Naive thymus-derived CD8-positive, alpha-beta T cell (primary cell): Measurements from ENCODE around the gene TNNC1. TPM values are rescaled to one million over a fixed set of nuclear protein-coding genes. Genes with fewer than 3 reads are reported as not detected.

ENCODE experiments used
- ATAC-seq, 2 donors: fragments of 150-1000 bp; cut with Tn5 transposase in 1 of 2; sonication (Bioruptor Pico), chemical (Tn5 transposase) in 1 of 2; 1 replicate in 1 of 2; 2 replicates in 1 of 2; pipeline ENCODE4 v1.10.0; 2021; ENCODE audit warnings: mild to moderate bottlenecking in 2 of 2, moderate library complexity in 2 of 2
- POLR2A ChIA-PET: fragments of 350-600 bp; sonication (Branson Sonifier 250); formaldehyde crosslinking; loops from one replicate; lab custom pipeline; 2021; ENCODE audit warnings: antibody characterized with exemption; lab: Charles Lee
- DNase-seq, 10 donors: peaks; one replicate each; pipeline versions ENCODE4 v3.0.0 to v3.0.0-alpha.2; 2020 to 2022
- H3K27ac Mint-ChIP-seq, 10 donors: one replicate each; pipeline ENCODE4 v1.8.0; 2020 to 2022; ENCODE audit warnings: mild to moderate bottlenecking in 10 of 10, mixed read lengths in 10 of 10, moderate library complexity in 4 of 10, inconsistent platforms in 1 of 10
- H3K27me3 Mint-ChIP-seq, 5 donors: one replicate each; pipeline ENCODE4 v1.8.0; 2021 to 2022; ENCODE audit warnings: mixed read lengths in 5 of 5
- H3K36me3 Mint-ChIP-seq, 3 donors: one replicate each; pipeline ENCODE4 v1.8.0; 2020 to 2022; ENCODE audit warnings: mixed read lengths in 3 of 3, mild to moderate bottlenecking in 2 of 3, inconsistent platforms in 1 of 3
- H3K4me1 Mint-ChIP-seq, 4 donors: one replicate each; pipeline ENCODE4 v1.8.0; 2021 to 2022; ENCODE audit warnings: mixed read lengths in 4 of 4
- H3K4me3 Mint-ChIP-seq, 10 donors: one replicate each; pipeline ENCODE4 v1.8.0; 2020 to 2022; ENCODE audit warnings: mild to moderate bottlenecking in 10 of 10, mixed read lengths in 10 of 10, moderate library complexity in 6 of 10, inconsistent platforms in 1 of 10
- H3K9me3 Mint-ChIP-seq, 9 donors: one replicate each; pipeline ENCODE4 v1.8.0; 2020 to 2022; ENCODE audit warnings: mixed read lengths in 9 of 9, mild to moderate bottlenecking in 3 of 9, inconsistent platforms in 1 of 9, moderate library complexity in 1 of 9
- polyA plus RNA-seq, 3 donors: library from polyadenylated mRNA; unstranded; fragments of 300-500 nt; fragmentation: Illumina TruSeq; gene quantifications; one replicate each; pipeline ENCODE4 v1.2.3, GENCODE V29; 2021
- total RNA-seq, 8 experiments: library from RNA in 2 of 8; stranded (reverse) in 2 of 8; gene quantifications; one replicate each; pipeline ENCODE4 v1.2.3 and lab custom pipeline; 2021 to 2026

TNNC1 gene
- total and polyA plus RNA-seq, 5 experiments from 2014 or later = 0.60 to 7.8 (median 1.4) TPM

DNA sequence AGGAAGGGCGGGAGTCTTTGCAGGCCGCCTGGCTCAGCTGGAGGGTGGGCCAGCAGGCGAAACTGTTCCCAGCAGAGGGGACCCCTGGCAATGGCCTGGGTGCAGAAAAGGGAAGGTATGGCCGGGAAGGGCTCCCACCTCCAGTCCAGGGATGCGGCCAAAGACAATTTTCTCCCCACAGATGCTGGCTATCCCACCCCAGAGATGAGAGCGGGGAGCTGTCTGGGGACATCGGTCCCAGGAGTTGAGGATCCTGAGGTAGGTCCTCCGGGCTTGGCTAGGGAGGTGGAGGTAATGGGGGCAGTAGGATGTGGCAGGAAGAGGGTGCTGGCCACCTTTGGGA, 10.6 kb downstream of the TNNC1 start:
- POLR2A ChIA-PET = no interaction called here
- Mint-ChIP-seq H3K27ac (no peak overlapping the region), H3K4me1 (peaks cover 7 to 14% (median 9%) of the 10 kb centered on the region in 4 donors), H3K27me3 (no peaks in the 10 kb centered on the region), H3K36me3 (no peaks in the 10 kb centered on the region), H3K9me3 (no peaks in the 10 kb centered on the region), H3K4me3 (no peak overlapping the region)
- ATAC-seq (no peak), DNase-seq (peak in 1 of 10 donors; percentile 37)

DNA sequence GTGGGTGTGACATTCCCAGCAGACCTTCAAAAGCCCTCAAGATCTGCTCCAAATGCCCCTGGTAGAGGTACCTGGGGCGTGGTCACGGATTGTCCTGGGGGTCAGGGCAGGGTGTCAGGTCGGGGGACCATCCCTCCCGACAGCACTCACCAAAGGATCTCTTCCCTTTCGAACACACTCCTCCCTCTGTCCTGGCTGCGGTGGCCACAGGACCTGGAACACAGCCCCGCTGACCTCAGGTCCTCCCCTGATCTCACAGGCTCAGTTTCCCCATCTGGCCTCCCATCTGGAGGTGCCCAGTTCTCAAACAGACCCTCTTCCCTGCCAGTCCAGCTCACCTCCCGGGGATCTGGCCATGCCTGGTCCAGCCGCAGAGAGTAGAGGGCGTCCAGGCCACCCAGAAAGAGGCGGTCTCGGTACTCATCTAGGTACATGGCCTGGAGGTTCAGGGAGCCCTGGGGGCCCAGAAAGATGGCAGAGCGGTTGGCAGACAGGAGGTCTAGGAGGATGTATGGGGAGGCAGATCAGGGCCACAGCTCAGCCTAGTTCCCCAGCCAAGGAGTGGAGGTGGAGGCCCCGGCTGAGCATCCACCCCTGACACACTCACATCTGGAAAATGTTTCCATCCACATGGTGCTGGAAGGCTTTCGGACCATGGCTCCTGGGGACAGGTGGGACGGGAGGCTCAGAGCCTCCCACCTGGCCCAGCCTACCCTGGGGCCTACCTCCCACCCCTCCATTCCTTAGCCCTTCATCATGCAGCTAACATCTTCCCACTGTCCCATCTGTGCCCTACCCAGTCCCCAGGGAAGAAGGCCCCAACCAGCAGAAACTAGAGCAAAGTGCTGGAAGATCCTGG, 11.2 kb downstream of the TNNC1 start:
- H3K27me3 Mint-ChIP-seq = no peaks in the 10 kb centered on the region
- H3K4me3 Mint-ChIP-seq = no peak overlapping the region
- no peaks in the 10 kb centered on the region for H3K9me3 Mint-ChIP-seq
- no peaks in the 10 kb centered on the region for H3K36me3 Mint-ChIP-seq
- ATAC-seq (no peak), DNase-seq (peak in 1 of 10 donors; percentile 11)
- no peak overlapping the region for H3K27ac Mint-ChIP-seq
- POLR2A ChIA-PET = no interaction called here
- H3K4me1 Mint-ChIP-seq = peaks cover 5 to 11% (median 8%) of the 10 kb centered on the region in 4 donors

DNA sequence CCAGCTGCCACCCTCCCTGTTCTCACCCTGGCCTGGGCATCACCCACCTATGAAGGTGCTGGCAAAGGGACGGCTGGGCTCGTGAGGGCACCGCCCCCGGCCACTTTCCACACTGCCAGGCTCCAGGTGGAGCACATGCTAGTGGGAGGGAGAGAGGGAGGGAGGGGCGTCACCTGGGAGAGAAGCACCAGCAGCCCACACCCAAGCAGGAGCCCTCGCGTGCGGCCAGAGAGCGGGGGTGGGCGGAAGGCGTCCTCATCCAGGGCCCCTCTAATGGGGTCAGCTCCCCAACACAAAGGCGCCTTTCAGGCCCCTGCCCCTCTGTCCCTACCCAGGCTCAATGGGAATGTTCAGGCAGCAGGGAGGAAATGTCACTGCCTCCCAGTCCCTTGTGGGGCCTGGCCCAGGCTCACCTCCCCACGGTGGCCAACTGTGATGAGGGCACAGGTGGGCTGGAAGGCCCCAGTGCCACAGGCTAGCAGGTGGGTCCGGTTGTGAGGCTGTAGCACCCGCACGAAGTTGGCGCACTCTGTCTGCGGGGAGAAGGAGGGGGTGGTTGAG, 12.0 kb downstream of the TNNC1 start:
- H3K27ac Mint-ChIP-seq = no peak overlapping the region
- H3K4me1 Mint-ChIP-seq = peaks cover under 1 to 7% (median 3%) of the 10 kb centered on the region in 4 donors
- ATAC-seq (no peak), DNase-seq (peak in 1 of 10 donors; percentile 41)
- no peak overlapping the region for H3K4me3 Mint-ChIP-seq
- no peaks in the 10 kb centered on the region for H3K9me3 Mint-ChIP-seq
- POLR2A ChIA-PET = no interaction called here
- no peaks in the 10 kb centered on the region for H3K36me3 Mint-ChIP-seq
- no peaks in the 10 kb centered on the region for H3K27me3 Mint-ChIP-seq

DNA sequence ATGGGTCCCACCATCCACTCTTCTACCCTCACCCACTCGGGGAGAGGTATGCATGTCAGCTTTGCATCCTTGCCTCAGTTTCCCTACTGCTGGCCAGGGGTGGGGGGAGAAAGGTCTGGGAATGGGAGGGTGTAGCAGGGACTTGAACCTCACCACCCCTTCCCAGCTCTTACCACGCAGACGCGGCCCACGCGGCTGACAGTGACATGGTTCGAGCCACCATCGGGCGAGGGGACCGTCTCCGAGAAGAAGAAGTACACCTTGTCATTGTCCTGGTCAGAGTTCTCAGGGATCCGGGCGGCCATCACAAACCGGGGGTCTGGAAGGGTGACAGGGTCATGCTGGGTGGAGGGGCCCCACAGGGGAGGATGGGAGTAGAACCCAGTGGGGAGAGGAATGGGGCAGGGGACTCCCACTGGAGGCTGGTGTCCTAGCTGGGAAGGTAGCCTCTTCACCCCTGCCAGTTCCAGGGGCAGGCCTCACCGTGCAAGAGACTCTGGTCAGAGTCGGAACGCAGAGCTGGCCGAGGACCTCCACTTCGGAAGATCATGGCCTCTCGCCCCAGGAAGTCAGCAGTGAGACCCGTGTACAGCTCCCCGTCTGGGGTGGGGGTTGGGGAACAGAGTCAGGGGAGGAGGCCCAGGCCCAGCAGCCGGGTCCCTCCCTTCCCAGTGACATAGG, 12.6 kb downstream of the TNNC1 start:
- POLR2A ChIA-PET = no interaction called here
- ATAC-seq (no peak), DNase-seq (peak in 1 of 10 donors; percentile 55)
- Mint-ChIP-seq H3K4me1 (peaks cover 0 to 6% (median 1%) of the 10 kb centered on the region in 4 donors), H3K27me3 (no peaks in the 10 kb centered on the region), H3K27ac (no peak overlapping the region), H3K36me3 (no peaks in the 10 kb centered on the region), H3K4me3 (no peak overlapping the region), H3K9me3 (no peaks in the 10 kb centered on the region)

DNA sequence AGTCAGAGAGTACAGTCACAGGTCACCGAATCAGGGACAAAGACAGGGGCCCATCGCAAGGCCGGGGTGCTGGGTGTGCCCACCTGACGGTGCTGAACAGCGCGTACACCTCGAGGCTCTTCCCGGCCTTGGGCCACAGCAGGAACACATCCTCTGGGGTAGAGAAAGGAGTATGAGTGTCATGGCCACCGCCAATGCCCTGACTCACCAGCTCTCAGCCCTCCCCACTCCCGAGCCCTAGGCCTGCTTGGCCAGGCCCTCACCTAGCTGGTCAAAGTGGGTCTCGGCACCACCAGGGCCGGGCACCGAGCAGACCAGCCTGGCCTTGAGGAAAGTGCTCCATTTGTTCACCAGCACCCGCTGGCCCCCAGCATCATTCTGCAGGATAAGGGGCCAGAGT, 13.2 kb downstream of the TNNC1 start:
- POLR2A ChIA-PET = no interaction called here
- no peak for ATAC-seq
- H3K36me3 Mint-ChIP-seq = no peaks in the 10 kb centered on the region
- no peak overlapping the region for H3K27ac Mint-ChIP-seq
- no peak overlapping the region for H3K4me3 Mint-ChIP-seq
- H3K4me1 Mint-ChIP-seq = peaks cover 0 to 6% (median 1%) of the 10 kb centered on the region in 4 donors
- peak in 1 of 10 donors; percentile 41 for DNase-seq
- H3K27me3 Mint-ChIP-seq = no peaks in the 10 kb centered on the region
- no peaks in the 10 kb centered on the region for H3K9me3 Mint-ChIP-seq

DNA sequence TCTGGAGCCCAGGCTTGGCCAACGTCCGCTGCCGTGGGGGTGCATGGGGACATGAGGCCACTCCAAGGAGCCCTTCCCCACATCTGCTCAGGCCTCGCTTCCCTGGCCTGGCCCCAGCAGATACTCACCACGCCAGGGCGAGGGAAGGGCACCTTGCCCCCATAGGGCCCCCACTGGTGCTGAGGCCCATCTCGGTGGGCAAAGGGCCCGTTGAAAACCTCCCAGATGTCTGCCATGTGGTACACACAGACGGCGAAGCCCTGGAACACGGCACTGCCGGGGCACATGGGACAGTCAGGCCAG, 13.6 kb downstream of the TNNC1 start:
- no peaks in the 10 kb centered on the region for H3K27me3 Mint-ChIP-seq
- no peaks in the 10 kb centered on the region for H3K36me3 Mint-ChIP-seq
- peaks cover 0 to 2% (median 1%) of the 10 kb centered on the region in 4 donors for H3K4me1 Mint-ChIP-seq
- H3K9me3 Mint-ChIP-seq = no peaks in the 10 kb centered on the region
- no peak overlapping the region for H3K4me3 Mint-ChIP-seq
- no peak overlapping the region for H3K27ac Mint-ChIP-seq
- POLR2A ChIA-PET = no interaction called here
- DNase-seq = peak in 1 of 10 donors; percentile 36
- ATAC-seq = no peak

DNA sequence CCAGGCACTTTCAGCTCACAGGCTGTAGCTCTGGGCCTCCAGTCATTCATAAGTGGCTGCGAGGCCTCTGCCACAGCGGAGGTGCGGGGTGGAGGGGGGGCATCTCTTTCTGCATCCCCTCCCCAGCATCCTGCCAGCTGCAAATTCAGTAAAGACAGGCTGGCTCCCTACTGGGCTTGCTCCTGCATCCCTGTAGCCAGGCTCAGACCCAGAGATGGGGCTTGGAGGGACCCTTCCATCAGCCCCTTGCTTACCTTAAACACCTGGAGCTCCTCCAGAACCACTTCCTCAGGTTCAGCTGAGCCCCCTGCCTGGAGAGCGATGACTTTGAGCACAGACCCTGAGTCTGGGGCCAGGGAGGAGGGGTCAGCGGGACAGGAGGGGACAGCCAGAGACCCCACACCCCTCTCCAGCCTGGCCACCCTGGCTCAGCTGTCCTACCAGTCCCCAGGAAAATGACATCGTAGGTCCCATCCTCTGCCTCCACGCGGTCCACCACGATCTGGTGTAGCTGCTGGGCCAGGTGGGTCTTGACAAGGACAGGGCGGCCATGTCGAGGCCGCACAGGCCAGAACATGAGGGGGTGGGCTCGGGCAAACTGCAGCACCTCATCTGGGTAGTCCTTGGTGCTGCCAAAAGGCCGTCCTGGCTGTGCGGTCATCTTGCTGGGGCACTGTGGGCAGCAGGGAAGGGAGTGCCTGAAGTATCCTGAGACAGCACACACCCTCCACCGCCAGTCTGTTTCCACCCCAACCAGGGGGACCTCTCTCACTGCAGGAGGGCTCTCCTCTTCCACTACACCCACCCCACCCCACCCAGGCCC, 14.2 kb downstream of the TNNC1 start:
- ATAC-seq (no peak), DNase-seq (peak in 1 of 10 donors; percentile 38)
- Mint-ChIP-seq H3K27ac (no peak overlapping the region), H3K4me3 (no peak overlapping the region), H3K4me1 (no peaks in the 10 kb centered on the region), H3K27me3 (no peaks in the 10 kb centered on the region), H3K36me3 (no peaks in the 10 kb centered on the region), H3K9me3 (no peaks in the 10 kb centered on the region)
- POLR2A ChIA-PET = no interaction called here

DNA sequence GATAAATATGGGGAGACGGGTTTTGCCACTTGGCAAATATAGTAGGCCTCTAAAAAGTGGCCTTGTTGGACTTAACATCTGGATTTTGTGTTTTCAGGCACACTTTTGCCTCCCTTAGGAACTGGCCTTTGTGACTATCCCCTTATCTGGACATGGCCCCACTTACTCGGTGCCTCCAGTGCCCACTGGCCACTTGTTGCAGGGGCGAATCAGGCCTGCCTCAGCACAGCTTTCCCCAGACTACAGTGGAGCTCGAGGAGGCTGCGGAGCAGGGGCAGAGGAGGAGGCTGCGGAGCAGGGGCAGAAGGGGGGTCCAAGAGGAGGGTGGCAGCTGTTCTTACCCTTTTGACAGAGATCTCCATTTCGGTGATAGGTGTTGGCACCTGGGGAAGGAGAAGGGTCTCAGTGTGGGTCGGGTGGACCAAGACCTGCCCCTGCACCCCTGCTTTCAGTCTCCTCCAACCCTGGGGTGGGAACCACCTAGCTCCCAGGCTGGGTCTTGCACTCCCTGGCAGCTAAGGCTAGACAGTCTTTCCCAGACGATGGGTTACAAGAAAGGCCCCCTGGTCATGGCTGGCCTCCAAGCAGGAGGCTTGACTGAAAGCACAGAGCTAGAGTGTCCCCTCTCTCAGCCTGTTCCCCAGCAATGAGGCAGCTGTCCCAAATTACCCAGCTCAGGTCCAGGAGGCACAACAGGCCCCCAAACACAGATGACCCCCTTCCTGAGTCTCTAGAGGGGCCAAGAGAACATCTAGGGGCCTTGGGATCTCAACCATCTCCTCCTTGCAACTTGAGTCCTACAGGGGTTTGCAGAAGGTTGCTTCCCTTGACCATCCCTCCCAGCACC, 15.0 kb downstream of the TNNC1 start:
- no peaks in the 10 kb centered on the region for H3K9me3 Mint-ChIP-seq
- H3K4me3 Mint-ChIP-seq = no peak overlapping the region
- no peaks in the 10 kb centered on the region for H3K36me3 Mint-ChIP-seq
- POLR2A ChIA-PET = no interaction called here
- no peaks in the 10 kb centered on the region for H3K4me1 Mint-ChIP-seq
- no peaks in the 10 kb centered on the region for H3K27me3 Mint-ChIP-seq
- no peak for ATAC-seq
- peak in 1 of 10 donors; percentile 31 for DNase-seq
- no peak overlapping the region for H3K27ac Mint-ChIP-seq

DNA sequence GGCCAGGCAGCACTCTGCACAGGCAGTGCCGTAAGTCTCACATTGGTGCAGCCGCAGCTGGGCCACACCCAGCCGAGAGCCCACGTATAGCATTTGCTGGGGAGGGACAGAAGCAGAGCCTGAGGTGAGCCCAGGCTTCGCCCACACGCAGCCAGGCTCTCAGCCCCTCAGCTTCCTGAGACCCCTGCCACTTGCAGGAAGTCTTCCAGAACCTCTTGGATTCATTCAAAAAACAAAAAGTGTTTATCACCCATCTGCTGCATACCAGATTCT, 15.8 kb downstream of the TNNC1 start:
- Mint-ChIP-seq H3K4me1 (no peaks in the 10 kb centered on the region), H3K4me3 (no peak overlapping the region), H3K27ac (no peak overlapping the region), H3K27me3 (no peaks in the 10 kb centered on the region), H3K9me3 (no peaks in the 10 kb centered on the region), H3K36me3 (no peaks in the 10 kb centered on the region)
- ATAC-seq (no peak), DNase-seq (peak in 1 of 10 donors; percentile 51)
- POLR2A ChIA-PET = no interaction called here

DNA sequence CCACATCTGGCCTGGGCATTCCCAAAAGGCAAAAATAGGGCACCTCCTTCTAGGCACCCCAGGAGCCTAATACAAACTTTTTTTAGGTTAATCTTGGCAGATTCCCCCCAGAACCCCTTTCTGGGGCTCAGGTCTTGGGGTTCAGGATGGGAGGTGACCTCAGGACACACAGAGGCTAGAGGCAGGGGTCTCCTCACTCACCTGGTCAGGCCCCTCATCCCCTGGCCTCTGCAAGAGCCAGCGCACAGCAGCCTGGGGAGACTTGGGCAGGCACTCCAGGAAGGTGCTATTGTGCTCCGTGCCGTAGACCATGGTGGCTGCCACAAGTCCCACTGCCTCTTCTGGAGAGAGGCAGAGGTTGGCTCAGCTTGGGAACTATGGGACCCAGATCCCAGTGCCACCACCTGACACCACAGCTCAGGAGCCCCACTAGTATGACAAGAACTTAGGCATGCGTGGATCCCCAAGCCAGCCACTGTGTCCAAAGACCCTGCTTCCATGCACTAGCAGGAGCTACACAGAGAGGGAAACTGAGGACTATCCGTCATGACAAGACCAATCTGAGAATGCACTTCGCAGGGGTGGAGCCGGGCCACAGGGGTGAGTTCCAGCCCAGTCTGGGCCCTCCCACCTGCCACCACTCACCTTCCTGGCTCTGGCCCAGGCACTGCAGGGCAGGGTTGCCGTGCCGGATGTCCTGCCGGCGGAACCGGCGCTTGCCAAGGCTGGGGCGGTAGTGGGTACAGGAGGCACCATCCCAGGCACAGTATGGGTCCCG, 16.3 kb downstream of the TNNC1 start:
- H3K27me3 Mint-ChIP-seq = no peaks in the 10 kb centered on the region
- no peaks in the 10 kb centered on the region for H3K36me3 Mint-ChIP-seq
- POLR2A ChIA-PET = no interaction called here
- DNase-seq = peak in 1 of 10 donors; percentile 49
- no peak overlapping the region for H3K27ac Mint-ChIP-seq
- no peak overlapping the region for H3K4me3 Mint-ChIP-seq
- no peak for ATAC-seq
- no peaks in the 10 kb centered on the region for H3K9me3 Mint-ChIP-seq
- H3K4me1 Mint-ChIP-seq = no peaks in the 10 kb centered on the region

DNA sequence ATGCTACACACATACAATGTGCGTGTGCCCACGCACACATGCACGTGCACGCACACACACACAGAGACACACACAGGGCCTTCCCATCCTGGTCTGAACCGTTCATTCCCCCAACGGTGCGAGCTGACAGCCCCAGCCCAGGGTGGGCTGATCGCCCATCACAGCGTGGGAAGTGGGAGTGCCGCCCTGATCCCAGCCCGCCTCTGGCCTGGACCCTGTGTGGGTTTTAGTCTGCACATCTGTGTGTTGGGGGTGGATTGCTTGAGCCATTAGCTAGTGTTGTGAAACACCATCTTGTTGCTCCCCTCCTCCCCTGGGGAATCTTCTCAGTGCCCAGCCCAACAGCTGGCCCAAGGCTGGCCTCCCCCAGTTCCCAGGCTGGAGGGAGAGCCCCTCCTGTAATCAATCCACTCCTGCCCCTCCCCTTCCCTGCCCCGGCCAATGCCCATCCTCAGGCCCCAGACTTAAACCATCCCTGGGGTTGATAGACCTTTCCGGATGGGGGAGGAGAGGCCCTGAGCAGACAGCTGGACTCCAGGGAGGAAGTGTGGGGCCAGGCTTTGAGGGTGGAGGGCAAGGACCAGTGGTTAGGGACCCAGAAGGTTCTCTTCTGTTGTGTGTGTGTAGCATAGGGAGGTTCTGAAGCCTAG, 17.2 kb downstream of the TNNC1 start:
- H3K36me3 Mint-ChIP-seq = no peaks in the 10 kb centered on the region
- POLR2A ChIA-PET = interaction anchor here (0.5 kb wide), 1 partner anchor 266 kb away, joined by 3 read pairs; no protein-coding TSS in a partner anchor
- no peak overlapping the region for H3K4me3 Mint-ChIP-seq
- H3K27me3 Mint-ChIP-seq = no peaks in the 10 kb centered on the region
- H3K27ac Mint-ChIP-seq = no peak overlapping the region
- ATAC-seq (no peak), DNase-seq (peak in 1 of 10 donors; percentile 30)
- H3K9me3 Mint-ChIP-seq = no peaks in the 10 kb centered on the region
- H3K4me1 Mint-ChIP-seq = peaks cover 0 to 3% (median 0%) of the 10 kb centered on the region in 4 donors
